Lower leg skin (tissue), 4 donors: ENCODE data around the gene CD160. TPM values are rescaled to one million over a fixed set of nuclear protein-coding genes. Genes with fewer than 3 reads are reported as not detected.

ENCODE experiments used
- DNase-seq, 2 donors: peaks; one replicate each; pipeline ENCODE4 v3.0.0-alpha.2; 2019; ENCODE audit warnings: low spot score in 2 of 2
- H3K4me3 ChIP-seq: fragments of 200-600 bp; sonication (generic); 2 replicates; pipeline ENCODE4 v1.5.1; 2017; ENCODE audit warnings: mild to moderate bottlenecking, low read depth; ENCODE audit not compliant: poor library complexity, severe bottlenecking
- POLR2A ChIP-seq, 2 donors: fragments of 450-650 bp; IDR thresholded peaks; one replicate each; pipeline ENCODE4 v1.6.1; 2016 to 2017; ENCODE audit warnings: antibody characterized with exemption in 2 of 2, mild to moderate bottlenecking in 1 of 2, moderate library complexity in 1 of 2
- WGBS, 2 donors: methylation state at CpG; one replicate each; pipeline ENCODE4 v1.1.5; 2018; 5-methylcytosine and 5-hydroxymethylcytosine counted together
- intact Hi-C: fragments of 100-400 bp; cut with DNase I; formaldehyde crosslinking; loops from one replicate; pipeline ENCODE4 v1.15.0; 2023; ENCODE audit warnings: low total_unique reads
- total RNA-seq, 4 donors: library from RNA; depleted of rRNA; stranded (reverse); fragments of >200 nt; gene quantifications; one replicate each; pipeline ENCODE4 v1.1.0, GENCODE V29; 2016
- TF ChIP-seq, protein P1 (sequence below), 3 donors: fragments of 450-650 bp; IDR thresholded peaks; one replicate each; pipeline ENCODE4 v1.5.1; 2016; ENCODE audit warnings: antibody characterized with exemption in 3 of 3, mild to moderate bottlenecking in 3 of 3, moderate library complexity in 2 of 3

The CD160 gene
- total RNA-seq, 4 donors from 2014 or later: 0.38 to 0.63 TPM; not detected in 2

DNA sequence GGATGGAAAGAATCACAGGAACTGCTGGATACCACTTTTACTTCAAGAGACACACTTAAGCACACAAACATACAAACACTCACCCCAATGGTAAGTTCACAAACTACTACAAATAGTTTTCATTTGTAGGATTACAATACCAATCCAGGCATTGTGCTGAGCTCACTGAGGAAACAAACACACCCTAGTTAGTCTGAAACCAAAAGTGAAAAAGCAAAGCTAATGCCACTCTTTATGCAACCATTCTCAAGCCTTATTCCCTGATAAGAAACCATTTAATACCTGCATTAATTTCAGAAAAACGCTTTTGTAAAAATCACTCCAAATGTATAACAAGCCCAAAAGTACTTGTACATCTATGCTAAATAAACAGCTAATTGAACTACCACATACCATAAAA lies 66.2 kb downstream of the CD160 start:
- intact Hi-C loops: no loop called here
- WGBS, 2 donors: 79 to 94% methylated on average over 1 of the region's 1 CpG
- DNase-seq: no peak
- no peak for TF ChIP-seq POLR2A (IDR thresholded peaks at IDR 0.05)
- TF ChIP-seq, protein P1, sequence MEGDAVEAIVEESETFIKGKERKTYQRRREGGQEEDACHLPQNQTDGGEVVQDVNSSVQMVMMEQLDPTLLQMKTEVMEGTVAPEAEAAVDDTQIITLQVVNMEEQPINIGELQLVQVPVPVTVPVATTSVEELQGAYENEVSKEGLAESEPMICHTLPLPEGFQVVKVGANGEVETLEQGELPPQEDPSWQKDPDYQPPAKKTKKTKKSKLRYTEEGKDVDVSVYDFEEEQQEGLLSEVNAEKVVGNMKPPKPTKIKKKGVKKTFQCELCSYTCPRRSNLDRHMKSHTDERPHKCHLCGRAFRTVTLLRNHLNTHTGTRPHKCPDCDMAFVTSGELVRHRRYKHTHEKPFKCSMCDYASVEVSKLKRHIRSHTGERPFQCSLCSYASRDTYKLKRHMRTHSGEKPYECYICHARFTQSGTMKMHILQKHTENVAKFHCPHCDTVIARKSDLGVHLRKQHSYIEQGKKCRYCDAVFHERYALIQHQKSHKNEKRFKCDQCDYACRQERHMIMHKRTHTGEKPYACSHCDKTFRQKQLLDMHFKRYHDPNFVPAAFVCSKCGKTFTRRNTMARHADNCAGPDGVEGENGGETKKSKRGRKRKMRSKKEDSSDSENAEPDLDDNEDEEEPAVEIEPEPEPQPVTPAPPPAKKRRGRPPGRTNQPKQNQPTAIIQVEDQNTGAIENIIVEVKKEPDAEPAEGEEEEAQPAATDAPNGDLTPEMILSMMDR (IDR thresholded peaks at IDR 0.05): no peak
- no peak overlapping the region for H3K4me3 ChIP-seq

DNA sequence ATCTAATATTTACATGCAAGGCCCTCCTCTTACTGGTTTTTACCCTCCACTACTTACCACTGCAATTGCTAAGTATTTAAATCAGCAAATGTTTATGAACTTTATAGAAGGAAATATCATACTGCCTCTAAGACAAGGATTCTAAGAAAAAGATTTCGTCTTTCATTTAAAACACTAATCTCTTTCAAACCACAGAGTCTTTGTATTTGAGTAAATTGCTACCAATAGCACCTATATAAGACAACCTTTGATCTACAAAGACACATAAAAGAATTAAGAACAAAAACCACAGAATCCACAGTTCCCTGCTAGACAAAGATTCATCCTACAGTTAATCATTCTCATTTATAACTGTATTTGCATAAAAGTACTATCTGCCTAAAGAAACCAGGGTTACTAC lies 67.0 kb downstream of the CD160 start:
- TF ChIP-seq POLR2A (IDR thresholded peaks at IDR 0.05): no peak
- TF ChIP-seq, protein P1 (IDR thresholded peaks at IDR 0.05): no peak
- WGBS, 2 donors: 0 to 4% methylated on average over 1 of the region's 1 CpG
- no peak for DNase-seq
- intact Hi-C loops: no loop called here
- H3K4me3 ChIP-seq: no peak overlapping the region

DNA sequence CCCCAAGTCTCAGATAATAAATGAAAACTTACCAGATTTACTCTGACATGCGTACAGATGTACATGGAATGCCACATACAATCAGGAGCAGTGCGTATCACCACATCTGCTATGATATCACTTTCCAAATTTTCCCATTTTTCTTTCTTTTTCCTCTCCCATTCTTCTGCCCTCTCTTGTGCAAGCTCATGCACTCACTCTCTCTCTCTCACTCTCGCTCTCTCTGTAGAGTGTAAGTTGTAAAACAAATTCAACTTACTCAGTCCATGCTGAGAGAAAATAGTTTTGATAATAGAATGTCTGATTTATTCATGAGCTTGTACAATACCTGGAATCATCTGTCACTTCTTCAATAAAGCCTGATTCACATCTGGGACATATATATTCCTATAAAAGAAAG lies 69.3 kb downstream of the CD160 start:
- no peak for DNase-seq
- 98% methylated on average over 3 of the region's 3 CpGs for WGBS, 2 donors
- no peak for TF ChIP-seq POLR2A (IDR thresholded peaks at IDR 0.05)
- no peak overlapping the region for H3K4me3 ChIP-seq
- intact Hi-C loops: no loop called here

Other genes with a start within 250 kb of the CD160 start
- 10 to 100 TPM in 3 of 4 donors, 1 to 10 TPM in 1; 9.9 to 19.2 (median 17.4) TPM for gene GPR89A, start 111.5 kb upstream of the CD160 start, total RNA-seq
- 1 to 10 TPM in 3 of 4 donors, not detected in 1; 1.8 to 6.8 (median 3.1) TPM for gene PDZK1, start 12.1 kb upstream of the CD160 start, total RNA-seq
- gene RNF115, start 104.6 kb downstream of the CD160 start, total RNA-seq: 10 to 100 TPM in 2 of 4 donors, 1 to 10 TPM in 2; 7.0 to 12.8 (median 9.3) TPM
- 10 to 100 TPM; 25.1 to 31.3 (median 27.0) TPM for gene POLR3C, start 104.7 kb downstream of the CD160 start, total RNA-seq
- gene NUDT17, start 126.1 kb downstream of the CD160 start, total RNA-seq: 1 to 10 TPM in 3 of 4 donors, under 1 TPM in 1; 0.25 to 5.0 (median 2.5) TPM
- gene PIAS3, start 139.6 kb downstream of the CD160 start, total RNA-seq: 10 to 100 TPM; 22.8 to 47.7 (median 33.0) TPM
- 10 to 100 TPM; 32.2 to 68.6 (median 48.4) TPM for gene ANKRD35, start 166.4 kb downstream of the CD160 start, total RNA-seq
- 1 to 10 TPM; 1.8 to 3.6 (median 2.6) TPM for gene ITGA10, start 190.6 kb downstream of the CD160 start, total RNA-seq
- gene PEX11B, start 199.2 kb downstream of the CD160 start, total RNA-seq: 10 to 100 TPM; 27.0 to 47.1 (median 30.2) TPM
- gene RBM8A, start 208.0 kb downstream of the CD160 start, total RNA-seq: 100 to 1,000 TPM; 120 to 176 (median 149) TPM
- gene LIX1L, start 238.5 kb downstream of the CD160 start, total RNA-seq: 10 to 100 TPM in 1 of 4 donors, 1 to 10 TPM in 3; 4.6 to 14.2 (median 7.7) TPM
- 1 to 10 TPM in 1 of 4 donors, under 1 TPM in 3; 0.12 to 1.3 (median 0.39) TPM for gene ANKRD34A, start 245.1 kb downstream of the CD160 start, total RNA-seq
- gene POLR3GL, start 245.2 kb downstream of the CD160 start, total RNA-seq: 10 to 100 TPM; 10.6 to 15.3 (median 14.2) TPM